Stimulated activated effector memory CD8-positive, alpha-beta T cell treated with anti-CD3 and anti-CD28 coated beads, Interleukin-12 subunit alpha, Interleukin-12 subunit beta, amount 100 ng/mL, for 72 hours (primary cell): ENCODE data around the gene TSHZ3.
A peak's percentile ranks its signal among the peaks of the same experiment; 100 is the strongest.

Experiments
- ATAC-seq: fragments of 150-1000 bp; cut with Tn5 transposase; 2 replicates; pipeline ENCODE4 v1.10.0; 2021
- DNase-seq, 2 donors: peaks; one replicate each; pipeline ENCODE4 v3.0.0; 2021 to 2022; ENCODE audit warnings: low spot score in 2 of 2
- H3K27ac Mint-ChIP-seq: one replicate; pipeline ENCODE4 v1.8.0; 2022; ENCODE audit warnings: mild to moderate bottlenecking, mixed read lengths
- H3K36me3 Mint-ChIP-seq: one replicate; pipeline ENCODE4 v1.8.0; 2022; ENCODE audit warnings: mild to moderate bottlenecking, mixed read lengths
- H3K4me1 Mint-ChIP-seq: one replicate; pipeline ENCODE4 v1.8.0; 2022; ENCODE audit warnings: mixed read lengths
- H3K4me3 Mint-ChIP-seq: one replicate; pipeline ENCODE4 v1.8.0; 2022; ENCODE audit warnings: mild to moderate bottlenecking, mixed read lengths
- H3K9me3 Mint-ChIP-seq: one replicate; pipeline ENCODE4 v1.8.0; 2022; ENCODE audit warnings: mixed read lengths

Gene TSHZ3

DNA sequence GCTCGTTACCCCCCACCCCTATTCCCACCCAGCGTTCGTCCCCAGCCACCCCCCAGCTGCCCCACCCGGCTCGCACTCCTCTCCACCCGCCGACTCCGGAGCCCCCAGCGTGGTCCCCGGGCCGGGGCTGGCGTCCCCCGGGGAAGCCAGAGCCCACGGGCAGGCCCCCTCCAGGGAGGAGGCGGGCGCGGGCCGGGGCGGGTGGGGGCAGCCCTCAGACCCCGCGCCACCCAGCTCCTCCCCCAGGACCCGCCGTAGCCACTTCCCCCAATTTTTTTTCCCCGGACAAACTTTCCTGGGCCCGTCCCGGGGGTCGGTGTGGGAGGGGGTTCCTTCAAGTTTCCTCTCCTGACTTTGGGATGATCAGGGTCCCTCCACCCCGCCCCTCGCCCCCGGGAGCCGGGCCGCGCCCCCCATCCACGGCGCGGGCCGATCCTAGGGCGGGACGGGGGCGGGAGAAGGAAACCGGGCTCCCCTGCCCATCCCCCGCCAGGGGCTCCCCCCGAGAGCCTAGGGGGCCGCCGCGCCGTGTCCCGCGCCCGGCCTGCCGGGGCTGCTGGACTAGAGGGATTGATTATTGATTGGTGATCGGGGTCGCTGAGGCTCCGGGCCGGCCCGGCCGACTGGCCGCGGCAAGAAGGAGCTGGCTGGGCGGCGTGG is 927 bp upstream of the TSHZ3 start:
- DNase-seq (no peak), ATAC-seq (peak; percentile 20)
- peaks cover 52% of the 10 kb centered on the region for H3K4me1 Mint-ChIP-seq

DNA sequence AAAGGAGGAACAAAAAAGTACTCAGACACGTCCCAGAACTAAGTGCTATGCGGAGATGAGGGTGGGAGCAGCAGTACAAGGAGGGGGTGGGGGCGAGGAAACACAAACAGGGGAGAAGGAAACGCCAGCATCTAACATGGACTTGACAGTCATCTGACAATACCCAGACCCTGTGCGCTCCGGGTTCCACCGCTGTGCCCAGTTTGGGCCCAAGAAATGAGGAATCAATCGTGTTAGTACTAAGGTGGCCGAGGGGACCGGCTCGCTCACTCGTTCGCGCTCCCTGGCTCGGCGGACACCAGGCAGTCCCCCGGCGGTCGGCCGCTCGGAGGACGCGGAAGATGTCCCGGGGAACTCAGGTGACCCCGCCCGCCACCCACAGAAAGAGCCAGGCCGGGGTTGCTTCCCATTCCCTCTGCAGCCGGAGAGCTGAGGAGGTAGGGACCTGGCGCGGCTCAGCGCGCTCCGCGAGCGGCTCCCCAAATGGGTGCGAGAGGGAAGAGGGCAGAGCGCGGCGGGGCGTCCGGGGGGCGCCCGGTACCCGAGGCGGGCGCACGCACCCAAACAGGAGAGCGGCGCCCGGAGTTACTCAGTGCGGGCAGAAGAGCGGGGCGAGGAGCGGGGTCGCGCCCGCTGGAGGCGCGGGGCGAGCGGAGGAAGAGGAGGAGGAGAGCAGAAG is 616 bp downstream of the TSHZ3 start:
- peak in 1 of 2 donors; percentile 67 for DNase-seq
- Mint-ChIP-seq H3K9me3 (no peaks in the 10 kb centered on the region), H3K4me3 (peak overlapping the region; percentile 80), H3K4me1 (peaks cover 37% of the 10 kb centered on the region), H3K36me3 (peaks cover 6% of the 10 kb centered on the region), H3K27ac (peak overlapping the region; percentile 40)
- ATAC-seq: peak; percentile 31

More for the DNA sequence above, 927 bp upstream of the TSHZ3 start:
- peaks cover 6% of the 10 kb centered on the region for H3K36me3 Mint-ChIP-seq
- H3K27ac Mint-ChIP-seq: no peak overlapping the region
- H3K9me3 Mint-ChIP-seq: no peaks in the 10 kb centered on the region
- peak overlapping the region; percentile 87 for H3K4me3 Mint-ChIP-seq

- Mint-ChIP-seq H3K4me1 (peaks cover 30% of the 10 kb centered on the region), H3K27ac (peak overlapping the region; percentile 40), H3K9me3 (no peaks in the 10 kb centered on the region), H3K4me3 (peak overlapping the region; percentile 80), H3K36me3 (peaks cover 6% of the 10 kb centered on the region)
- ATAC-seq (no peak), DNase-seq (no peak)
These were observed 1.3 kb downstream of the TSHZ3 start for GRCh38 chr19:31347828-31348392.

DNA sequence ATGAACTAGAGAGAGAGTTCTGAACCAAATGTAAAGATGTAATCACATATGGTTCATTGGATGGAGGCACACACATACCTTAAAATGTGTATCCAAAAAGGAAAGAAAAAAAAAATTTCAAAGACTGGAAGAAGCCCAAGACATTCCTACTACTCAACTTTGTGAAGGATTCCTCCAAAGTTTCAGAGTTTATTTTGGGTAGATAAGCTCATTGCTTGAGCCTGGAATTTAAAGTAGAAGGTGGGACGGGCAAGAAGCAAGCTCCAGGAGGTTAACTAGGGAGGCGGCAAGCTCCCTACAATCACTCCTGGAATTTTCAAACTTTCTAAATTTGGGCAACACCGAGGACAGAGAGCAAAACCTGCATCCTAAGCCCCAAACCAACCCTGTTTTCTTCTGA is 1.9 kb downstream of the TSHZ3 start:
- DNase-seq (no peak), ATAC-seq (no peak)
- Mint-ChIP-seq H3K9me3 (no peaks in the 10 kb centered on the region), H3K36me3 (peaks cover 6% of the 10 kb centered on the region), H3K27ac (no peak overlapping the region), H3K4me1 (peaks cover 25% of the 10 kb centered on the region), H3K4me3 (peak overlapping the region; percentile 80)

GRCh38 chr19:31346184-31347059 is 2.8 kb downstream of the TSHZ3 start:
- no peak overlapping the region for H3K27ac Mint-ChIP-seq
- ATAC-seq: no peak
- no peak overlapping the region for H3K4me3 Mint-ChIP-seq
- H3K36me3 Mint-ChIP-seq: peaks cover 6% of the 10 kb centered on the region
- no peaks in the 10 kb centered on the region for H3K9me3 Mint-ChIP-seq
- DNase-seq: no peak
- peaks cover 22% of the 10 kb centered on the region for H3K4me1 Mint-ChIP-seq

- Mint-ChIP-seq H3K4me3 (no peak overlapping the region), H3K9me3 (no peaks in the 10 kb centered on the region)
- no peak for DNase-seq
These were observed 4.8 kb downstream of the TSHZ3 start for GRCh38 chr19:31344403-31344802.

GRCh38 chr19:31342926-31343325 is 6.3 kb downstream of the TSHZ3 start:
- no peak overlapping the region for H3K4me3 Mint-ChIP-seq
- peaks cover 6% of the 10 kb centered on the region for H3K36me3 Mint-ChIP-seq
- no peaks in the 10 kb centered on the region for H3K9me3 Mint-ChIP-seq
- no peak overlapping the region for H3K27ac Mint-ChIP-seq
- DNase-seq: no peak
- H3K4me1 Mint-ChIP-seq: peaks cover 44% of the 10 kb centered on the region
- no peak for ATAC-seq

More at GRCh38 chr19:31344403-31344802, 4.8 kb downstream of the TSHZ3 start:
- peaks cover 6% of the 10 kb centered on the region for H3K36me3 Mint-ChIP-seq
- H3K4me1 Mint-ChIP-seq: peaks cover 36% of the 10 kb centered on the region
- no peak overlapping the region for H3K27ac Mint-ChIP-seq
- ATAC-seq: no peak

DNA sequence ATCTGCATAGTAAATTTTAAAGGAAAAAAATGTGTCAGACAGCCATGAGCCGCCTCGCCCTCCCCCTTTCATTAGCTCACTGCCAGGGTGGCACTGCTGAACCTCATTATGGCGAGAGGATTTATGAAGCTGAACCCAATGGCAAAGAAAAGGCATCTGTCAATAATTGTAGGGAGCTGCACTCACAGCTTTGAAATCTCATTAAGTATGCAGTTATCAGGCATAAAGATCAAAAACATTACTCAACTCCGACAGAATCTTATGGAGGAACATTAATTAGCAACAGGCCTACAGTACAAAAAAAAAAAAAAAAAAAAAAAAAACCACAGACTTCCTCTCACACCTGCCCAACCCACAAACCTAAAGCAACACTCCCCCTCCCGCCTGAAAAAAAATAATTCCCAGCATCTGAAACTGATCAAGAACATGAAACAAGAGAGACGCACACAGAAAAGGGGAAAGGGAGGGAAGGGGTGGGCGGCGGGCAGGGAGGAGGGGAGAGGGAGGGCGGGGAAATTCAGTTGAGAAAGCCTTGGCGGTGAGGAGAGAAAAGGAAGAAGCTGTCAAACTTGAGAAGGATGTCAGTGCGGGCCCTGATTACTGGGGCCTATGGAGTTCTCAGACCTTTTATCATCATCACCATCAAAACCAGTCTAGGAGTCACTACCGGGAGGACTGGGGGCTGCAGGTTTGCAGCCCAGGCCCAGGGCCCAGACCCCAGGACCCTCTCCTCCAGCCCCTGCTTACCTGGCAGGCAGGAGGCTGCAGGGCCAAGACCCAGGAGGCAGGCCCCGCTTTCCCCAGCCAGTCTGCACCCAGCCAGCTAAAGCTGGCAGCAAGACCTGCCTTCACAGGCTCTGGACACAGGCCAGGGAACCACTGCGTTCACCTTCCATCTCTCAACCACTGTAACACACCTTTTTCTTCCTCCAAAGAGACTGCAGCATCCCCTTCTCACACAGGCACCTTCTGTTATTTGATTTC is 8.9 kb downstream of the TSHZ3 start:
- Mint-ChIP-seq H3K36me3 (peaks cover 6% of the 10 kb centered on the region), H3K27ac (peak overlapping the region; percentile 61), H3K9me3 (no peaks in the 10 kb centered on the region), H3K4me1 (peaks cover 43% of the 10 kb centered on the region), H3K4me3 (peak overlapping the region; percentile 23)
- DNase-seq (no peak), ATAC-seq (peak; percentile 19)

GRCh38 chr19:31339411-31339810 is 9.8 kb downstream of the TSHZ3 start:
- H3K9me3 Mint-ChIP-seq: no peaks in the 10 kb centered on the region
- peak overlapping the region; percentile 23 for H3K4me3 Mint-ChIP-seq
- ATAC-seq (no peak), DNase-seq (no peak)
- peaks cover 43% of the 10 kb centered on the region for H3K4me1 Mint-ChIP-seq
- H3K36me3 Mint-ChIP-seq: peaks cover 6% of the 10 kb centered on the region
- H3K27ac Mint-ChIP-seq: no peak overlapping the region

GRCh38 chr19:31338069-31338776 is 11.0 kb downstream of the TSHZ3 start:
- ATAC-seq (peak; percentile 58), DNase-seq (no peak)
- Mint-ChIP-seq H3K4me1 (peaks cover 43% of the 10 kb centered on the region), H3K9me3 (no peaks in the 10 kb centered on the region), H3K4me3 (no peak overlapping the region), H3K27ac (no peak overlapping the region), H3K36me3 (peaks cover 6% of the 10 kb centered on the region)

GRCh38 chr19:31337008-31337914 is 12.0 kb downstream of the TSHZ3 start:
- H3K36me3 Mint-ChIP-seq: peaks cover 6% of the 10 kb centered on the region
- no peaks in the 10 kb centered on the region for H3K9me3 Mint-ChIP-seq

DNA sequence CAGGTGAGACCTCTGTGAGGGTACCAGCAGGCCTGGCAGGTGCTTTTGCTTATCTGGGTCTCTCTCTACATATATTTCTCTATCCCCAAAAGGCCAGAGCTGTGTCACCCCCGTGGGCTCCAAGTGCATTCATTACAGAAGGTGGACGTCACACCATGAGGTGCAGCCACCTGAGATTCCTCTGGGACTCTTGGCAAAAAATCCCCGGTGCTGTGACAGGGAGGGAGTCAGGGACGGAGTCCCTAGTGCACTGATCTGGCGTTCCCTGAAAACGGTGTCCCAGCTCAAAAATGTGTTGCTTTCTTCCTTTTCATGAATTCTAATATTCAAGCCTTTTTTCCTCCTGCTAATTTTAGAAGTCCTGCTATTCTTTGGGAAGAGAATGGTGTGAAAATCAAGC is 13.5 kb downstream of the TSHZ3 start:
- Mint-ChIP-seq H3K27ac (peak overlapping the region; percentile 23), H3K4me3 (no peak overlapping the region), H3K4me1 (peaks cover 32% of the 10 kb centered on the region), H3K9me3 (no peaks in the 10 kb centered on the region), H3K36me3 (peaks cover 2% of the 10 kb centered on the region)
- DNase-seq (no peak), ATAC-seq (no peak)

More at GRCh38 chr19:31337008-31337914, 12.0 kb downstream of the TSHZ3 start:
- no peak overlapping the region for H3K27ac Mint-ChIP-seq
- DNase-seq: no peak
- no peak overlapping the region for H3K4me3 Mint-ChIP-seq
- no peak for ATAC-seq
- H3K4me1 Mint-ChIP-seq: peaks cover 43% of the 10 kb centered on the region
